ENCODE data around the gene CCDC24.
A peak's percentile ranks its signal among the peaks of the same experiment; 100 is the strongest.

CCDC24 gene

GRCh38 chr1:44024031-44024902, 32.9 kb downstream of the CCDC24 start:
- no peak for DNase-seq (ENCODE audit: low read depth in 3 of 3)

- no peak for DNase-seq (ENCODE audit: low read depth in 3 of 3)
Measured at GRCh38 chr1:44024903-44025525, 33.6 kb downstream of the CCDC24 start.

GRCh38 chr1:44025816-44026215, 34.4 kb downstream of the CCDC24 start:
- no peak for DNase-seq (ENCODE audit: low read depth in 3 of 3)

GRCh38 chr1:44027320-44027719, 35.9 kb downstream of the CCDC24 start:
- DNase-seq (ENCODE audit: low read depth in 3 of 3), result no peak

GRCh38 chr1:44029260-44029910, 38.0 kb downstream of the CCDC24 start:
- DNase-seq (ENCODE audit: low read depth in 3 of 3), result peak in 1 of 3 experiments; percentile 5

GRCh38 chr1:44029911-44030604, 38.7 kb downstream of the CCDC24 start:
- DNase-seq (ENCODE audit: low read depth in 3 of 3), result peak; percentile 76 to 86 (median 80)

- peak in 2 of 3 experiments; percentile 31 to 41 for DNase-seq (ENCODE audit: low read depth in 3 of 3)
Measured at GRCh38 chr1:44030605-44031251, 39.3 kb downstream of the CCDC24 start.

- DNase-seq (ENCODE audit: low read depth in 3 of 3), result peak; percentile 18 to 41 (median 32)
Measured at GRCh38 chr1:44031252-44032169, 40.1 kb downstream of the CCDC24 start, which contains the start of gene SLC6A9. Gene SLC6A9, minus strand, starts transcription at chr1:44031462. Its CDS starts 7,185 bp downstream, at chr1:44024277.

GRCh38 chr1:44032170-44032790, 40.9 kb downstream of the CCDC24 start:
- no peak for DNase-seq (ENCODE audit: low read depth in 3 of 3)

- DNase-seq (ENCODE audit: low read depth in 3 of 3), result no peak
Measured at GRCh38 chr1:44033041-44033575, 41.7 kb downstream of the CCDC24 start.

- no peak for DNase-seq (ENCODE audit: low read depth in 3 of 3)
Measured at GRCh38 chr1:44033756-44034155, 42.4 kb downstream of the CCDC24 start.

GRCh38 chr1:44034423-44034822, 43.0 kb downstream of the CCDC24 start:
- DNase-seq (ENCODE audit: low read depth in 3 of 3), result no peak

GRCh38 chr1:44034976-44035716, 43.7 kb downstream of the CCDC24 start:
- DNase-seq (ENCODE audit: low read depth in 3 of 3), result no peak

- DNase-seq (ENCODE audit: low read depth in 3 of 3), result no peak
Measured at GRCh38 chr1:44035726-44036408, 44.5 kb downstream of the CCDC24 start.

- DNase-seq (ENCODE audit: low read depth in 3 of 3), result peak; percentile 28 to 56 (median 43)
Measured at GRCh38 chr1:44036409-44037139, 45.2 kb downstream of the CCDC24 start.

- no peak for DNase-seq (ENCODE audit: low read depth in 3 of 3)
Measured at GRCh38 chr1:44037154-44037553, 45.8 kb downstream of the CCDC24 start.

GRCh38 chr1:44038876-44039657, 47.7 kb downstream of the CCDC24 start:
- no peak for DNase-seq (ENCODE audit: low read depth in 3 of 3)
